Fibroblast of villous mesenchyme (primary cell): ENCODE measurements around the gene IER3IP1. TPM values are rescaled to one million over a fixed set of nuclear protein-coding genes. Genes with fewer than 3 reads are reported as not detected.

ENCODE experiments used
- DNase-seq: peaks from one replicate; pipeline ENCODE4 v3.0.0-alpha.2; 2010; ENCODE audit warnings: low read depth
- H3K4me3 ChIP-seq: 2 replicates; pipeline ENCODE4 v1.5.1; 2011; ENCODE audit warnings: low read depth, mild to moderate bottlenecking, low read length
- total RNA-seq: library from RNA; depleted of rRNA; stranded (reverse); fragments of >200 nt; gene quantifications from 2 replicates; pipeline ENCODE4 v1.2.3, GENCODE V29; 2012
- TF ChIP-seq, protein P1 (sequence below): IDR thresholded peaks from 2 replicates; pipeline ENCODE4 v1.5.1; 2012; ENCODE audit warnings: low read depth, mild to moderate bottlenecking, low read length; ENCODE audit not compliant: insufficient read depth

IER3IP1 gene
- total RNA-seq, 1 donor = 27.6 TPM

- peak overlapping the region; percentile 91 for H3K4me3 ChIP-seq
- no peak for DNase-seq
- TF ChIP-seq, protein P1, sequence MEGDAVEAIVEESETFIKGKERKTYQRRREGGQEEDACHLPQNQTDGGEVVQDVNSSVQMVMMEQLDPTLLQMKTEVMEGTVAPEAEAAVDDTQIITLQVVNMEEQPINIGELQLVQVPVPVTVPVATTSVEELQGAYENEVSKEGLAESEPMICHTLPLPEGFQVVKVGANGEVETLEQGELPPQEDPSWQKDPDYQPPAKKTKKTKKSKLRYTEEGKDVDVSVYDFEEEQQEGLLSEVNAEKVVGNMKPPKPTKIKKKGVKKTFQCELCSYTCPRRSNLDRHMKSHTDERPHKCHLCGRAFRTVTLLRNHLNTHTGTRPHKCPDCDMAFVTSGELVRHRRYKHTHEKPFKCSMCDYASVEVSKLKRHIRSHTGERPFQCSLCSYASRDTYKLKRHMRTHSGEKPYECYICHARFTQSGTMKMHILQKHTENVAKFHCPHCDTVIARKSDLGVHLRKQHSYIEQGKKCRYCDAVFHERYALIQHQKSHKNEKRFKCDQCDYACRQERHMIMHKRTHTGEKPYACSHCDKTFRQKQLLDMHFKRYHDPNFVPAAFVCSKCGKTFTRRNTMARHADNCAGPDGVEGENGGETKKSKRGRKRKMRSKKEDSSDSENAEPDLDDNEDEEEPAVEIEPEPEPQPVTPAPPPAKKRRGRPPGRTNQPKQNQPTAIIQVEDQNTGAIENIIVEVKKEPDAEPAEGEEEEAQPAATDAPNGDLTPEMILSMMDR = no peak
Observed at GRCh38 chr18:47151439-47151838, 24.7 kb downstream of the IER3IP1 start.

- TF ChIP-seq, protein P1 = no peak
- DNase-seq = no peak
- H3K4me3 ChIP-seq = peak overlapping the region; percentile 91
Observed at GRCh38 chr18:47150824-47151366, 25.3 kb downstream of the IER3IP1 start.

DNA sequence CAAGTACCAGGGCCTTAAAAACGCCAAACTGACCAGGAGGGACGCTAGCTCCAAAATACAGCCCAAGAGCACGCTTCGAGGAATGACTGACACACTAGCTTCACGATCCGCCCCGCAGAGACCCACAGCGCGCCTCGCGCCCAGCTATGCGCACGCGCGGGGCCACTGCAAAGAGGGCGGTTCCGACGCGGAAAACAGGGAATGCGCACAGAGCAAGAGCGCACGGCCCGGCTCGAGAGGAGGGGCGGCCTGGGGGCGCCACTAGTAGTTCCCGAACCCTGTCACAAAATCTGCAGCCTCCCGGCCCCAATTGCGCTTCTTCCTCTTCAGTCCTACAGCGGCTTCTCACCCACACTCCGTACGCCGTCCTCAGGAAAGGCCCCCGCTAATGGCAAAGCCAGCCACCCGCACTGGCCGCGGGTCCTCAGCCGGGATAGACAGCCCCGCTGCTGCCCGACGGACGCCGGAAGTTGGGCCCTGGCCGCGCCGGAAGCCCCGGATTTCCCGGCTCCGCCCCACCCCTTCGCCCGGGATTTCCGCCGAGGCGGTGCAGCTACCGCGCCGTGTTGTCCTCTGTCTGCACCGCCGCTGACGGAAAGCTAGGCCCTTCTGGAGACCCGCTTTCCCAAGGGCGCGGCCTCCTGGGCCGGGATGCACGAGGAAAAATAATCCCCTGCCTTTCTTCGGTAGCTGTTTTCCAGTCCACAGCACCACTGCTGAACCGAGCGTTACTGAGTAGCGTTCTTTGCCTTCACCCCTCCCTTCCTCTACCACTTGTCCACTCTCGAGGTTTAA lies 25.9 kb downstream of the IER3IP1 start, which contains the start of gene HDHD2:
Gene HDHD2 (minus strand): TSS at position 472 of the 795 bp plus-strand sequence. CDS start 14,061 bp downstream, outside the sequence.
- peak within 1 kb of the TSS; percentile 91 for H3K4me3 ChIP-seq
- TF ChIP-seq, protein P1 = no peak
- peak; percentile 79 for DNase-seq

DNA sequence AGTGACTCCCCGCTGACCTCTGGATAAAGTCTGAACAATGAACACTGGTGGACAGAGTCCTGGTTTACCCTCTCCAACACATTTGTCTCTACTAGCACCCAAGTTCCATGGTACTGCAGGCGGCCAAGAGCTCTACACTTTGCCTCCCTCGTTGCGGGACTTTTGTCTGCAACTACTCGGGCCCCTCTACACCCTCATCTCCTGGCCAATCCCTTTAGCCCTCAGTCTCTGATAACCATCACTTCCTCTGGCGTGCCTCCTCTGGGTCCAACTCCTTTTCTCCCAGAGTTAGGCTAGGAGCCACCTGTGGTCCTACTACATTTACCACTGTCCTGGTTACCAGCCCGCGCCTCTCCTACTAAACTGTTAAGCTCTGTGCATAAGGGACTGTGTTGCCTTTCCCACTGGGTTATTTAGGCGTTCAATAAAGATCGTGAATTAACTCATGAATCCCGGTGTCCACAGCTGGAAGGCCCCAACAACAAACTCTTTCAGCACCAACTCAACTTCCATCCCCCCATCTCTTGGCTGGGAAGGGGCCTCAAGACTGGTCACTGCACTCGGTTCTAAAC lies 26.6 kb downstream of the IER3IP1 start:
- DNase-seq = peak; percentile 25
- H3K4me3 ChIP-seq = peak overlapping the region; percentile 91
- TF ChIP-seq, protein P1 = no peak

DNA sequence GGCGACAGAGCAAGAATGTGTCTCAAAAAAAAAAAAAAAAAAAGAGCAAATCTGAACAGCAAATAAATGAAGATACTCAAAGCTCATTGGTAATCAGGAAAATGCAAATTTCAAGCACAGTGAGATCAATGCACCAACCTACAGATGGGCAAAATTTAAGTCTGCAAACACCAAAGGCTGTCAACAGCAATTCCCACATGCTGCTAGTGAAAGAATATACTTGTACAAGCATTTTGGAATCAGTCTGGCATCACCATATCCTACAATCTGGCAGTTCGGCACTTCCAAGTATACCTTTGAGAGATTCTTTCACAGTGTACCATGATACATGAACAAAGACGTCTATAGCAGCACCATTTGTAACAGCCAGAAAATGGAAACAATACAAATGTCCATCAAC lies 30.0 kb downstream of the IER3IP1 start:
- no peak for DNase-seq
- TF ChIP-seq, protein P1 = no peak
- H3K4me3 ChIP-seq = no peak overlapping the region

GRCh38 chr18:47143899-47144485 lies 32.2 kb downstream of the IER3IP1 start:
- H3K4me3 ChIP-seq = no peak overlapping the region
- DNase-seq = no peak
- TF ChIP-seq, protein P1 = no peak
